Measurements from ENCODE around the gene NGLY1.

The NGLY1 gene

DNA sequence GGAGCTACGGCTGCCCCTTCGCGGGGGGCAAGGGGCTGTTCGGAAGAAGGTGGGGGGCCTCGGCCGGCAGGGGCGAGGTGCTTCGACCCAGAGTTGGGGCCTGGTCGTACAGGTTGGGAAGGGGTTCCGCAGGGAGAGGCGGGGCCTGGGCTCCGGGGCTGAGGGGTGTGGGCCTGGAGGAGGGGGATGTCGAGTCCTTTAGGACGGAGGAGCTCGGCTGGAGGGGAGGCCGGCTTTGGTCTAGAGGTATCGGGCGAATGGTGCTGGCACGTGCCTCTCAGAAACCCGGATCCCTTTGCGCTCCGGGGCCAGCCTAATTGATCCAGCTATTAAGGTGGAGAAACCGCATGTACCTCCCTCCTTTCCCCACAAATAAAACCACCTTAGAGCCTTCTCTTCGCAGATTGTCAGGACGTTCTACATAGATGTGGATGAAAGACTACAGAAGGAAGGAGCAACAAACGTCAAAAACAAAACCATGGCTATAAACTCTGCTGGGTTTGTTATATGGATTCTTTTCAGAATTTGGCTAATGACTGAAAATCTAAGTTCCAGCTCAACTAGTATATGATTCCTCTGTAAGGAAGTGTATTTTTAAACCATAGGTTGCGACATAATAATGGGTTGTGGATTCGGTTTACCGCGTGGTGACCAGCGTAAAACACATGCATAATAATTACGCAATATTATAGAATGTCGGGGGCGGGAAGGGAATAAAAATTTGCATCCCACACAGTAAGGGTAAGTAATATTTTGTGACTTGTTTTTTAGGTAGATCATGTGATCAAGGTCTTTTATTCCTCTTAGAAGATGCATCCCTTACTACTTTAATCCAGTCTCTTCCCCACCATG, 644 bp upstream of the NGLY1 start:
- no peak for DNase-seq

- no peak for DNase-seq
These were observed 656 bp downstream of the NGLY1 start for GRCh38 chr3:25782636-25782937.

- DNase-seq, result no peak
These were observed 1.3 kb downstream of the NGLY1 start for GRCh38 chr3:25781758-25782594.

DNA sequence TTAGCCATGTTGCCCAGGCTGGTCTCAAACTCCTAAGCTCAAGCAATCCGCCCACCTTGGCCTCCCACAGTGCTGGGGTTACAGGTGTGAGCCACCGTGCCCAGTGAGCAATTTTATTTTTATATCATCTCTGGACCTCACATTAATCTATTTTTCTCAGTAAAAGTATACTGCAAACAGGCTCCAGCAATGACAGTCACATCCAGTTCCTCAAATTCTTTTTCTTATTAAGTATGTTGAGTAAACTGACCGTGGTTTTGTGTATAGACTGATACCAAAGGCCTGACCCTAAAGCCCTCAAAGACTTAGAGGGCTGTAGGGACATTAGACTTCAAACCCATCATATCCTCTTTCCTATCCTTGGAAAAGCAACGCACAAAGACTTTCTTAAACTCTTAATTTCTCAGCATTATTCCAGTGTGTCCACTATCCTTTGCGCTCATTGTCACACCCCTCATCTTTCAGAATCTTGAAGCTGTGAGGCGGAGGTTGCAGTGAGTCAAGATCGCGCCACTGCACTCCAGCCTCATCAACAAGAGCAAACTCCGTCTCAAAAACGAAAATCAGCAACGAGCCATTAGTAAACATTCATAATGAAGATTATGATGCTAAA, 2.0 kb downstream of the NGLY1 start:
- DNase-seq, result no peak

DNA sequence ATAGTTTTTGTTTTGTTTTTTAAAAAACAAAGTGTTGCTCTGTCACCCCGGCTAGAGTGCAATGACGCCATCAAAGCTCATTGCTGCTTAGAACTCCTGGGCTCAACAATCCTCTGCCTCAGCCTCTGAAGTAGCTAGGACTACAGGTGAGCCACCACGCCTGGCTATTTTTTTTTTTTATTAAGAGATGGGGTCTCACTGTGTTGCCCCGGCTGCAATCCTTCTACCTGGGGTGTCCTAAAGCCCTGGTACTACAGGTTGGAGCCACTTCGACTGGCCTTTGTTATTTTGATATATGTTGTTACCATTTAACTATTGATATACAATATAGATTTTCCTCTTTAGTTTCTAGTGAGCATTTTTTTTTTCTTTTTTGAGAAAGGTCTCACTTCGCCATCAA, 2.6 kb downstream of the NGLY1 start:
- no peak for DNase-seq

DNA sequence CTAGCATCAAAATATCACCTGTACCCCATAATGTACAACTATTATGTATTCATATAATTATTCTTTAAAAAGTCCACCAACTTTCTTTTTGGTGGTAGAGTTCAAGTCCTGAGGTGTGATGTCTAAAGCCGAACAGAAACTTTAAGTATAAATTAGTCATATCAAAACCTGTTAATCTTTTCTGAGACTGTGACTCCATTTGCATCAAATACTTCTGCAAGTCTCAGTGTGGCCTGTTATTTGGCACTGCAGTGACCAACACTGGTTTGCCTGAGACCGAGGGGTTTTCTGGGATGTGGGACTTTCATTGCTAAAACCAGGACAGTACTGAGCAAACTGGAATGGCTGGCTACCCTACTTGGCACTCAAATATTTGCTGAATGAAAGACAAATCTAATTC, 7.3 kb downstream of the NGLY1 start:
- DNase-seq, result no peak

GRCh38 chr3:25768851-25769250, 14.4 kb downstream of the NGLY1 start:
- DNase-seq, result no peak

GRCh38 chr3:25751725-25752124, 31.5 kb downstream of the NGLY1 start:
- DNase-seq, result no peak

DNA sequence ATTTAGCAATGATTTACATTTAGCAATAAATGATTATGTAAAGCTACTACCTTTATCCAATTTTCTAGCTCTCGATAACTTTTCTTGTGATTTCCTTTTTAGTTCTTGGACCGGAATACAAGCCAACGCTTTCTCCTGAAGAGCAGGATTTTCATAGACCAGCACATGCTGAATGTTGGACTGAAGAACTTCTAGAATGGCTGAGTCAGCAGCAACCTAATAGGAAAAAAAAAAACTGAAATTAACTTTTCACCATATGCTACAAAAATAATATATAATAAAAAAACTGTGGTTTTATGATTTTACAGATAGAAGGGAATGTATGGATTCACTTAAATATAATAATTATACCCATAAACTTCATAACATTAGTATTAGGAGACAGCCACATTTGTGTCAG, 32.2 kb downstream of the NGLY1 start:
- DNase-seq, result no peak

GRCh38 chr3:25749031-25749581, 34.1 kb downstream of the NGLY1 start:
- DNase-seq, result no peak

DNA sequence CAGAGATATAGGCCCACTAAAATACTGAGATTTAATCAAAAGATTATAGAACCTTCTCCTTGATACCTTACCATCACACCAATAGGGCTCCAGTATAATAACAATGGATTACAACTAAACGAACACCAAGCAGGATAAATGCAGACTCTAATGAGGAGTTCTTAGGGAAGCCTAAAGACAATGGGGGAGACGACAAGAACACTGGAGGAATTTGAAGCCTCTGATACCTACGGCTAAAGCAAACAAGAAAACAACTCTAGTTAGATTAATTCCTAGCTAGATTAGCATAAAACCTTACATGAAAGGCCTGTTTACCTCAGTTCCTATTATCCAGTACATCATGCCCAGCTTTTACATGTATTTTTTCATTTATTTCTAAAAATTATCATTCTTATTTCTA, 35.1 kb downstream of the NGLY1 start:
- DNase-seq, result no peak

DNA sequence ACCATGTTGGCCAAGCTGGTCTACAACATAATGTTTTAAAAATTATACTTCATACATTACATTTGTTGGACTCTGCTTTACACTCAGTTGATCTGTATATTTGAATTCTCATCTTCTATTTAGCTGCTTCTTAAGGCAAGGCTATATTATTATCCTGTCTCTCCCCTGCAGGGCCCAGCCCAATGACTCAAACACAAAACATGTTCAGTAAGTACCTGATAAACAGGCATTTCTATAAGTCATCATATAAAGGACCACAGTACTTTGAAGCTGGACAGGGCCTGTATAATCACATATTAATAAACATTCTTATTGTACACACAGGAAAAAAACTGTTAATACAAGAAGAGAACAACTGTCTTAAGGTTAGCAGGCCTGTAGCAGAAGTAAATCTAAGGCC, 36.2 kb downstream of the NGLY1 start:
- DNase-seq, result no peak

DNA sequence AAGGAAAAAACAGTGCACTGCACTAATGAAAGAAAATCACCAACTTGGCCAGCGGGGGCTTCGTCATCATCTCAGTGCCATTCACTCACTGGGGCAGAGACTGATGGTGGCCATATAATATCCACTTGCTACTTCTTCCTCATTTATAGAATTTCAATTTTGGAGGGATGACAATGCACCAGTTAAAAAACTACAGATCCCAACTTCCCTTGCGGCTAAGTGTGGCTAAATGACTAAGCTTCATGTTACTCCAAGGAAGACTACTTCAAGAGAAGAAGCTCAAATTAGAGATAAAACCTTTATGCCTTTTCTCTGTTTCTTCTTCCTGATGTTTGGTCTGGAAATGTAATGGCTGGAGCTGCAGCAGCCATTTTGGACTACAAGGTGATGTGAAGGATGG, 38.8 kb downstream of the NGLY1 start:
- no peak for DNase-seq

- DNase-seq, result no peak
These were observed 55.1 kb downstream of the NGLY1 start for GRCh38 chr3:25728101-25728500.

DNA sequence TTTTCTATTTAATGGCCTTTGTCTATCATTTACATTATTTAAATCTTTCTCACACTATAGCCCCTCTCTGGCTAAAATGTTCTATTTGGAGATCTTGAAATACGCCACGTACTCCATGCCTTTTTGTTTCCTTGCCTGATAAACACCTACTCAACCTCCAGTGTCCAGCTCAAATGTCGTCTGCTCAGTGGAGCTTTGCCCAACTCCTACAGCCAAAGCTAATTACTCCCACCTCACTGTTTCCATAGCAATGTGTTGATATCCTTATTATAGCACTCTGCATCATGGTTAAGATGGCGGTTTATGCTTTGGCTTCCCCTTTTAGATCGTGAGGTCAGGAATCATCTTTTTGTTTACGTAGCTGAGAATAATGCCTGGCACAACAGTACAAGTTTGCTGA, 55.9 kb downstream of the NGLY1 start:
- no peak for DNase-seq

DNA sequence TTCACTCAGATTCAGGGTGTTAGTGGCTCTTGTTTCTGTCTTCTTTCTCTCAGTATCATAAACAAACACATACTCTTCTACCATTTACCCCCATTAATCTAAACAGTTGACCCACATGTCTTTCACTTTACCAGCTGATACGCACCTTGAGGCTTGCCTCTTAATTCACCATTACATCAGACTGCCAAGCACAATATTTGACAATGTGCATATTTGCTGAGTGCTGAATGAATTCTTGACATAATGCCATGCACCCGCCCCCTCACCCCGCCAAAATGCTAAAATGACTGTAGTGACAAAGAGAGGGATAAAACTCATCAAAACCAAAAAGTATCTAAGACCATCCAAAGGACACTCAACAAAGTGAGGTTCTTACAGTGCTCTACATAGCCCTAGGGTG, 57.4 kb downstream of the NGLY1 start:
- DNase-seq, result no peak

DNA sequence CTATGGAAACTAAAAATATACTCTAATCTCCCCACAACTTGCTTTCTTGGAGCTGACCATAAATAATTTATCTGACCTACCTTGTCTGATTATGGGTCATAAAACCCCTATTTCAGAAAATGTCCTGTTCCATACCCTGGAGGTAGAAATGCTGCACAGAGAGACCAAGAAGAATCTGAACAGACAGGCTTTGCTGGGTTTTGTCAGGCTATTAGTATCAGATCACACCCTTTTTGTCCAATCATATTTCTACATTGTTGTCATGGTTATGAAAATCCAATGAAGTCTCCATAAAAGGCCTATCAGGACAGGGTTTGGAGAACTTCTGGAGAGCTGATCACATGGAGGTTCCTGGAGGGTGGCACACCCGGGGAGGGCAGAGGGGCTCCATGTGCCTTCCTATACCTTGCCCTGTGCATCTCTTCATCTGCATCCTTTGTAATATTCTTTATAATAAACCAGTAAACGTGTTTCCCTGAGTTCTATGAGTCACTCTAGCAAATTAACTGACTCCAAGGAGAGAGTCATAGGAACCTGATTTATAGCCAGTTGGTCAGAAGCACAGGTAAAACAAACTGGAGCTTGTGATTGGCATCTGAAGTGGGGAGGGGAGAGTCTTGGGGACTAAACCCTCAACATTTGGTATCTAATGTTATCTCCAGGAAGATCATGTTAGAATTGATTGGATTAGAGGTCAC, 58.1 kb downstream of the NGLY1 start:
- DNase-seq, result no peak

- no peak for DNase-seq
These were observed 59.4 kb downstream of the NGLY1 start for GRCh38 chr3:25723802-25724201.

DNA sequence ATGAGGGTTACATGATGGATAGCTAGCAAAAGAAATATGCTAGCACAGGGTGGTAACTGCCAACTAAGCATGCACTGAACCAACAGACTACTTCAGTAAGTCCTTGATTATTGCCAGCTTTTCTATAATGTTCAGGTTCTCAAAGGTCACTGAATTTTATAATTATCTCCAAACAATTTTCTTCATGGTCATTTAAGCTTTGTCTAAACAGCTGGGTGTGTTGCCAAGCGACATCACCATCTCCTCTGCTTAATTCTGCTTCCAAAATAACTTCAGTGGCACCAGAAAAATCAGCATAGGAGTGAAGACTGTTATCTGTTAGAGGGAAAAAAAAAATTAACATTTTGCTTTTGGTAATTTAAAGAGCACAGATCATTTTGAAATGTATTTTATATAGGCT, 63.9 kb downstream of the NGLY1 start:
- DNase-seq, result no peak

GRCh38 chr3:25713341-25713985, 69.8 kb downstream of the NGLY1 start:
- no peak for DNase-seq

DNA sequence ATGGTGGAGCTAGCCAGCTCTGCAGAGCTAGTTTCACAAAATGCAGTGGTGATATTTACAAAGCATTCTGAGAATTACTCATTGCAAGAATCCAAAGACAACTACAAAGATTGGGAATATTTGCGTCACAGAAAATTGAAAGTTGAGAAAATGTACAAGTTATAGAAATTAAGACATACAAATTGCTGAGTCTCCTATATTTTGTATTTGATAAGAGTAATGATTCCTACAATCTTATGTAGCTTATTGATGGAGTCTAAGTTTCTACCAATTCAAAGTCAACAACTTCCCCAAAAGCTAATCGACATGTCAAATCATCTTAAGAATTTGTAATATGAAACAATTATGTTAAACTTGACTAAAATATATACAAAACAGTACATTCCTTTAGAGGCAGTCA, 72.2 kb downstream of the NGLY1 start:
- DNase-seq, result no peak

DNA sequence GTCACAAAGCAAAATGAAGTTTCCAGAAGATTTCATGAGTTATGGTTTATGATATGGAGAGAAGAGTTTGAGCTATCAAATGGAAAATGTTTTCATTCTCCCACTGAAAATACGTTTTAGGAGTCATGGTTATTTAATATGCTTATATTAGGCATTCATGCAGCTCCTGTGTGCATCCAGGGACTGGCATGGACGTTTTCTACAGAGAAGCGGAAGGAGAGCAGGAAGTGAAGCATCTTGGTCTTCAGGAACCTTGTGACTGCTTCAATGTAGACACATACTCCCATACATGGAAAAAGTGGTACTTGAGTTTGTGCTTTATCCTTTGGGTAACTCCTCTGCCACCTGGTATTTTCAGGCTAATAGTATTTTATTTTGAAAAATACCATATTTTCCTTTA, 75.2 kb downstream of the NGLY1 start:
- DNase-seq, result no peak

Measured in activated CD4-positive, alpha-beta T cell treated with anti-CD3 and anti-CD28 coated beads for 4 hours (primary cell).